OCI-LY1 (cell line): ENCODE results near the gene LMOD3.

Experiments used
- CTCF ChIP-seq: fragments of 200-600 bp; sonication (generic), shearing (Covaris generic); IDR thresholded peaks from 2 replicates; pipeline ENCODE4 v1.5.1; 2017; ENCODE audit warnings: mild to moderate bottlenecking, antibody characterized with exemption, low read length, moderate library complexity, mixed read lengths
- EZH2 ChIP-seq: fragments of 200-600 bp; sonication (generic), shearing (Covaris generic); IDR thresholded peaks from 2 replicates; pipeline ENCODE4 v1.8.0; 2017; ENCODE audit warnings: borderline replicate concordance, mixed run types, mild to moderate bottlenecking, antibody characterized with exemption, low read length, moderate library complexity, mixed read lengths

DNA sequence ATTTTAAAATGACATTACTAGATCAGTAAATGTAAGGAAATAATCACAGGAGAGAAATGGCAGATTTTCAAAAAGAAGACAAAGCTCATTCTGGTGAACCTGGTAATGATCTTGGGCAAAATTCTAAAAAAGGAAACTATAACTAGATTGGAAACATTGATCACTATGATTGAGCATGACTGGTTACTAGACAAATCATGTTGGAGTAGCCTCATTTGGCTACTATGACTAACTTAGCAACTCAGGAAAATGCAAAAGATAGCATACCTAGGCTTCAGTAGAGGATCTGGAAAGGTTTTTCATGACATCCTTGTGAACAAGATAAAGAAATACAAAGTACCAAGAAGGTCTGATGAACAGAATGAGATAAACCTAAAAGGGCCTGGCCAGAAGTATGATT, 62.7 kb downstream of the LMOD3 start:
- TF ChIP-seq CTCF: no peak
- no peak for TF ChIP-seq EZH2
